GM23338 (cell line): ENCODE data around the gene ARHGAP9.

Experiments used
- CREB1 ChIP-seq: fragments of 250-450 bp; sonication (Bioruptor Pico); IDR thresholded peaks from 2 replicates; pipeline ENCODE4 v1.5.0; 2020; ENCODE audit warnings: low read depth, mild to moderate bottlenecking, moderate library complexity
- ETS1 ChIP-seq: IDR thresholded peaks from 2 replicates; pipeline ENCODE4 v1.6.1; 2016; ENCODE audit warnings: antibody characterized with exemption
- EZH2 ChIP-seq: fragments of 200-600 bp; sonication (generic); IDR thresholded peaks from one replicate; pipeline ENCODE4 v1.8.0; 2017; ENCODE audit warnings: antibody characterized with exemption, mild to moderate bottlenecking, low read depth; ENCODE audit not compliant: unreplicated experiment
- EZH2phosphoT487 ChIP-seq: fragments of 200-600 bp; sonication (generic); IDR thresholded peaks from one replicate; pipeline ENCODE4 v1.8.1; 2018; ENCODE audit warnings: antibody characterized with exemption; ENCODE audit not compliant: unreplicated experiment
- POLR2AphosphoS5 ChIP-seq: IDR thresholded peaks from 2 replicates; pipeline ENCODE4 v1.6.1; 2016; ENCODE audit warnings: antibody characterized with exemption, low read depth
- REST ChIP-seq: IDR thresholded peaks from one replicate; pipeline ENCODE4 v1.6.1; 2018; ENCODE audit warnings: antibody characterized with exemption; ENCODE audit not compliant: unreplicated experiment
- ZNF114 ChIP-seq: fragments of 250-450 bp; sonication (Bioruptor Pico); IDR thresholded peaks from 2 replicates; pipeline ENCODE4 v1.5.0; 2020; ENCODE audit warnings: mild to moderate bottlenecking, moderate library complexity
- TF ChIP-seq, protein P1 (sequence below), 2 experiments: fragments of 200-600 bp in 1 of 2; sonication (generic) in 1 of 2; conservative IDR thresholded peaks; 2 replicates each; pipeline versions ENCODE4 v1.5.1 to v1.6.1; 2016 to 2017; ENCODE audit warnings: antibody characterized with exemption in 2 of 2, low read depth in 2 of 2, mild to moderate bottlenecking in 2 of 2, moderate library complexity in 1 of 2

- TF ChIP-seq, protein P1, sequence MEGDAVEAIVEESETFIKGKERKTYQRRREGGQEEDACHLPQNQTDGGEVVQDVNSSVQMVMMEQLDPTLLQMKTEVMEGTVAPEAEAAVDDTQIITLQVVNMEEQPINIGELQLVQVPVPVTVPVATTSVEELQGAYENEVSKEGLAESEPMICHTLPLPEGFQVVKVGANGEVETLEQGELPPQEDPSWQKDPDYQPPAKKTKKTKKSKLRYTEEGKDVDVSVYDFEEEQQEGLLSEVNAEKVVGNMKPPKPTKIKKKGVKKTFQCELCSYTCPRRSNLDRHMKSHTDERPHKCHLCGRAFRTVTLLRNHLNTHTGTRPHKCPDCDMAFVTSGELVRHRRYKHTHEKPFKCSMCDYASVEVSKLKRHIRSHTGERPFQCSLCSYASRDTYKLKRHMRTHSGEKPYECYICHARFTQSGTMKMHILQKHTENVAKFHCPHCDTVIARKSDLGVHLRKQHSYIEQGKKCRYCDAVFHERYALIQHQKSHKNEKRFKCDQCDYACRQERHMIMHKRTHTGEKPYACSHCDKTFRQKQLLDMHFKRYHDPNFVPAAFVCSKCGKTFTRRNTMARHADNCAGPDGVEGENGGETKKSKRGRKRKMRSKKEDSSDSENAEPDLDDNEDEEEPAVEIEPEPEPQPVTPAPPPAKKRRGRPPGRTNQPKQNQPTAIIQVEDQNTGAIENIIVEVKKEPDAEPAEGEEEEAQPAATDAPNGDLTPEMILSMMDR (conservative IDR thresholded peaks at IDR 0.05; ENCODE audit: low read depth in 2 of 2): no peak
- no peak for TF ChIP-seq EZH2
- TF ChIP-seq EZH2phosphoT487: no peak
- TF ChIP-seq ETS1: no peak
- TF ChIP-seq POLR2AphosphoS5: no peak
- no peak for TF ChIP-seq REST
- no peak for TF ChIP-seq CREB1 (CRISPR knock-in tag)
- no peak for TF ChIP-seq ZNF114 (CRISPR knock-in tag)
Measured at GRCh38 chr12:57439762-57440266, 39.9 kb downstream of the ARHGAP9 start.
